Measurements from ENCODE around the gene AGAP3.

GRCh38 chr7:151071032-151071866 lies 15.0 kb upstream of the AGAP3 start:
- TF ChIP-seq CTCF (conservative IDR thresholded peaks at IDR 0.05; ENCODE audit: low read depth, low read length): no peak
- no peak for TF ChIP-seq POLR2A (IDR thresholded peaks at IDR 0.05; ENCODE audit: low read depth, low read length)
- no peak for TF ChIP-seq RAD21 (IDR thresholded peaks at IDR 0.05; ENCODE audit: low read length)
- TF ChIP-seq MAZ (IDR thresholded peaks at IDR 0.05; ENCODE audit: borderline replicate concordance, low read depth, low read length): no peak
- no peak for TF ChIP-seq RFX5 (IDR thresholded peaks at IDR 0.05; ENCODE audit: low read depth, low read length)
- TF ChIP-seq, protein P1, sequence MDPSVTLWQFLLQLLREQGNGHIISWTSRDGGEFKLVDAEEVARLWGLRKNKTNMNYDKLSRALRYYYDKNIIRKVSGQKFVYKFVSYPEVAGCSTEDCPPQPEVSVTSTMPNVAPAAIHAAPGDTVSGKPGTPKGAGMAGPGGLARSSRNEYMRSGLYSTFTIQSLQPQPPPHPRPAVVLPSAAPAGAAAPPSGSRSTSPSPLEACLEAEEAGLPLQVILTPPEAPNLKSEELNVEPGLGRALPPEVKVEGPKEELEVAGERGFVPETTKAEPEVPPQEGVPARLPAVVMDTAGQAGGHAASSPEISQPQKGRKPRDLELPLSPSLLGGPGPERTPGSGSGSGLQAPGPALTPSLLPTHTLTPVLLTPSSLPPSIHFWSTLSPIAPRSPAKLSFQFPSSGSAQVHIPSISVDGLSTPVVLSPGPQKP (IDR thresholded peaks at IDR 0.05; ENCODE audit: borderline replicate concordance, low read depth, low read length): no peak
- no peak for TF ChIP-seq RCOR1 (IDR thresholded peaks at IDR 0.05; ENCODE audit: insufficient replicate concordance, low read length)
- no peak for TF ChIP-seq MXI1 (IDR thresholded peaks at IDR 0.05; ENCODE audit: borderline replicate concordance, low read depth, low read length)
- no peak for TF ChIP-seq USF2 (IDR thresholded peaks at IDR 0.05; ENCODE audit: low read depth, low read length)
- TF ChIP-seq MAFK (IDR thresholded peaks at IDR 0.05; ENCODE audit: low read depth, low read length): no peak
- no peak for TF ChIP-seq NFE2L2 (IDR thresholded peaks at IDR 0.05; ENCODE audit: low read depth, low read length)
- TF ChIP-seq SMC3 (IDR thresholded peaks at IDR 0.05; ENCODE audit: low read depth, low read length): no peak
